ENCODE data around the gene DPYSL4.

Gene DPYSL4

GRCh38 chr10:132249824-132250375, 63.2 kb downstream of the DPYSL4 start:
- Histone ChIP-seq H3K27ac (peak overlapping the region; percentile 38), H3K27me3 (peaks cover 6% of the 10 kb centered on the region), H3K4me1 (ENCODE audit: control insufficient read depth in 1 of 2, insufficient read depth in 1 of 2, low read depth in 1 of 2, low read length in 1 of 2) (peaks cover 35 to 53% of the 10 kb centered on the region in 2 experiments), H3K36me3 (no peaks in the 10 kb centered on the region), H3K4me3 (ENCODE audit: low read depth in 1 of 2, low read length in 1 of 2) (peak overlapping the region in 1 of 2 experiments; percentile 37), H3K9me3 (no peaks in the 10 kb centered on the region)
- no peak for TF ChIP-seq CTCF (IDR thresholded peaks at IDR 0.05)

GRCh38 chr10:132250481-132251475, 64.0 kb downstream of the DPYSL4 start:
- H3K4me1 ChIP-seq (ENCODE audit: control insufficient read depth in 1 of 2, insufficient read depth in 1 of 2, low read depth in 1 of 2, low read length in 1 of 2): peaks cover 44 to 62% of the 10 kb centered on the region in 2 experiments
- no peak for TF ChIP-seq CTCF (IDR thresholded peaks at IDR 0.05)
- H3K27ac ChIP-seq: no peak overlapping the region
- H3K9me3 ChIP-seq: no peaks in the 10 kb centered on the region
- H3K27me3 ChIP-seq: peaks cover 6% of the 10 kb centered on the region
- H3K36me3 ChIP-seq: no peaks in the 10 kb centered on the region
- H3K4me3 ChIP-seq (ENCODE audit: low read depth in 1 of 2, low read length in 1 of 2): no peak overlapping the region

GRCh38 chr10:132251928-132252327, 65.2 kb downstream of the DPYSL4 start:
- Histone ChIP-seq H3K27me3 (no peaks in the 10 kb centered on the region), H3K36me3 (no peaks in the 10 kb centered on the region), H3K4me3 (ENCODE audit: low read depth in 1 of 2, low read length in 1 of 2) (no peak overlapping the region), H3K9me3 (no peaks in the 10 kb centered on the region), H3K27ac (no peak overlapping the region), H3K4me1 (ENCODE audit: control insufficient read depth in 1 of 2, insufficient read depth in 1 of 2, low read depth in 1 of 2, low read length in 1 of 2) (peaks cover 55 to 69% of the 10 kb centered on the region in 2 experiments)
- no peak for TF ChIP-seq CTCF (IDR thresholded peaks at IDR 0.05)

GRCh38 chr10:132252412-132252811, 65.7 kb downstream of the DPYSL4 start:
- no peak for TF ChIP-seq CTCF (IDR thresholded peaks at IDR 0.05)
- Histone ChIP-seq H3K36me3 (no peaks in the 10 kb centered on the region), H3K9me3 (no peaks in the 10 kb centered on the region), H3K4me1 (ENCODE audit: control insufficient read depth in 1 of 2, insufficient read depth in 1 of 2, low read depth in 1 of 2, low read length in 1 of 2) (peaks cover 55 to 69% of the 10 kb centered on the region in 2 experiments), H3K27me3 (no peaks in the 10 kb centered on the region), H3K4me3 (ENCODE audit: low read depth in 1 of 2, low read length in 1 of 2) (no peak overlapping the region), H3K27ac (no peak overlapping the region)

- no peak for TF ChIP-seq CTCF (IDR thresholded peaks at IDR 0.05)
- Histone ChIP-seq H3K9me3 (no peaks in the 10 kb centered on the region), H3K36me3 (no peaks in the 10 kb centered on the region), H3K27ac (no peak overlapping the region), H3K4me3 (ENCODE audit: low read depth in 1 of 2, low read length in 1 of 2) (no peak overlapping the region), H3K4me1 (ENCODE audit: control insufficient read depth in 1 of 2, insufficient read depth in 1 of 2, low read depth in 1 of 2, low read length in 1 of 2) (peaks cover 52 to 67% of the 10 kb centered on the region in 2 experiments), H3K27me3 (no peaks in the 10 kb centered on the region)
These were observed 66.4 kb downstream of the DPYSL4 start for GRCh38 chr10:132253092-132253687.

All from neutrophil (primary cell).